SK-N-SH (cell line): ENCODE results near the gene SF3A1. TPM values are rescaled to one million over a fixed set of nuclear protein-coding genes. Genes with fewer than 3 reads are reported as not detected.

Experiments used
- CTCF ChIA-PET: fragments of 300-600, 350-600 bp; formaldehyde crosslinking; extraction: SDS; loops from one replicate; lab custom pipeline; 2021; lab: Yijun Ruan, JAX
- POLR2A ChIA-PET: fragments of 350-600 bp; sonication (Branson Sonifier 250); formaldehyde crosslinking; extraction: SDS; loops from one replicate; lab custom pipeline; 2020; ENCODE audit warnings: antibody characterized with exemption, inconsistent platforms; lab: Yijun Ruan, JAX
- DNase-seq: peaks from one replicate; pipeline ENCODE4 v3.0.0; 2012
- H2AFZ ChIP-seq: fragments of 200-600 bp; sonication (generic); 2 replicates; pipeline ENCODE4 v1.8.1; 2016; ENCODE audit warnings: antibody characterized with exemption, mild to moderate bottlenecking, low read depth
- H3F3A ChIP-seq: fragments of 200-600 bp; sonication (generic); replicated peaks from 2 replicates; pipeline ENCODE3; 2016; ENCODE audit warnings: antibody characterized with exemption, mild to moderate bottlenecking; ENCODE audit not compliant: insufficient read depth
- H3K27ac ChIP-seq, 2 experiments: fragments of 200-500 bp in 1 of 2; fragments of 200-600 bp in 1 of 2; sonication (Bioruptor generic) in 1 of 2; sonication (generic), shearing (Covaris generic) in 1 of 2; 2 replicates each; pipeline versions ENCODE4 v1.5.1 to v1.6.1; 2014 to 2016; ENCODE audit warnings: low read depth in 2 of 2, inconsistent platforms in 1 of 2, low read length in 1 of 2, mild to moderate bottlenecking in 1 of 2, mixed read lengths in 1 of 2
- H3K27me3 ChIP-seq: fragments of 200-600 bp; sonication (generic), shearing (Covaris generic); 2 replicates; pipeline ENCODE4 v1.6.1; 2016; ENCODE audit warnings: mixed run types; ENCODE audit not compliant: insufficient read depth
- H3K36me3 ChIP-seq, 2 experiments: fragments of 200-500 bp in 1 of 2; fragments of 200-600 bp in 1 of 2; sonication (Bioruptor generic) in 1 of 2; sonication (generic) in 1 of 2; replicated peaks in 1 of 2; 2 replicates each; pipeline versions ENCODE3 to v1.5.1; 2014 to 2016; ENCODE audit warnings: low read length in 1 of 2, mild to moderate bottlenecking in 1 of 2; ENCODE audit not compliant: insufficient read depth in 2 of 2, control insufficient read depth in 1 of 2
- H3K4me1 ChIP-seq, 2 experiments: fragments of 200-500 bp in 1 of 2; fragments of 200-600 bp in 1 of 2; sonication (Bioruptor generic) in 1 of 2; sonication (generic), shearing (Covaris generic) in 1 of 2; 2 replicates each; pipeline versions ENCODE4 v1.5.1 to v1.6.1; 2014 to 2016; ENCODE audit warnings: low read depth in 1 of 2, low read length in 1 of 2, mixed run types in 1 of 2; ENCODE audit not compliant: insufficient read depth in 2 of 2, control insufficient read depth in 1 of 2
- H3K4me2 ChIP-seq: fragments of 200-600 bp; sonication (generic), shearing (Covaris generic); 2 replicates; pipeline ENCODE4 v1.6.1; 2017; ENCODE audit warnings: mixed run types
- H3K4me3 ChIP-seq, 2 experiments: fragments of 200-500 bp in 1 of 2; fragments of 200-600 bp in 1 of 2; sonication (Bioruptor generic) in 1 of 2; sonication (generic), shearing (Covaris generic) in 1 of 2; 2 replicates each; pipeline versions ENCODE4 v1.5.1 to v1.8.1; 2014 to 2016; ENCODE audit warnings: low read depth in 2 of 2, inconsistent platforms in 1 of 2, low read length in 1 of 2, mild to moderate bottlenecking in 1 of 2, mixed read lengths in 1 of 2, moderate library complexity in 1 of 2
- H3K79me2 ChIP-seq: fragments of 200-600 bp; sonication (generic); 2 replicates; pipeline ENCODE4 v1.8.1; 2017; ENCODE audit warnings: mild to moderate bottlenecking; ENCODE audit not compliant: insufficient read depth
- H3K9ac ChIP-seq: fragments of 200-600 bp; sonication (generic); 2 replicates; pipeline ENCODE4 v1.6.1; 2017; ENCODE audit warnings: mixed run types
- H3K9me2 ChIP-seq: fragments of 200-600 bp; sonication (generic); 2 replicates; pipeline ENCODE4 v1.6.1; 2017; ENCODE audit warnings: mixed run types
- H3K9me3 ChIP-seq: fragments of 200-600 bp; sonication (generic); 2 replicates; pipeline ENCODE4 v1.6.1; 2017; ENCODE audit warnings: mixed run types, mild to moderate bottlenecking, moderate library complexity
- H4K20me1 ChIP-seq: fragments of 200-600 bp; sonication (generic); 2 replicates; pipeline ENCODE4 v1.6.1; 2017; ENCODE audit warnings: mild to moderate bottlenecking, mixed run types; ENCODE audit not compliant: insufficient read depth
- FOSL2 ChIP-seq: IDR thresholded peaks from 2 replicates; pipeline ENCODE4 v1.4.0; 2012; ENCODE audit warnings: low read depth, mild to moderate bottlenecking, moderate library complexity, borderline replicate concordance
- GABPA ChIP-seq: IDR thresholded peaks from 2 replicates; pipeline ENCODE4 v1.4.0; 2012; ENCODE audit warnings: low read depth, mild to moderate bottlenecking
- MAX ChIP-seq: IDR thresholded peaks from 2 replicates; pipeline ENCODE4 v1.4.0; 2012; ENCODE audit warnings: low read depth
- MXI1 ChIP-seq: IDR thresholded peaks from 2 replicates; pipeline ENCODE4 v1.6.1; 2012; ENCODE audit warnings: mild to moderate bottlenecking, low read depth, low read length, improper control_type of control experiment
- NRF1 ChIP-seq: IDR thresholded peaks from 2 replicates; pipeline ENCODE4 v1.6.1; 2012; ENCODE audit warnings: low read depth, mild to moderate bottlenecking, low read length
- RAD21 ChIP-seq: IDR thresholded peaks from 2 replicates; pipeline ENCODE4 v1.6.1; 2012; ENCODE audit warnings: mild to moderate bottlenecking, low read length
- RXRA ChIP-seq: IDR thresholded peaks from 2 replicates; pipeline ENCODE4 v1.4.0; 2012; ENCODE audit warnings: low read depth, mild to moderate bottlenecking, borderline replicate concordance
- TCF12 ChIP-seq: IDR thresholded peaks from 2 replicates; pipeline ENCODE4 v1.4.0; 2012
- TEAD4 ChIP-seq: IDR thresholded peaks from 2 replicates; pipeline ENCODE4 v1.4.0; 2012; ENCODE audit warnings: mild to moderate bottlenecking, borderline replicate concordance; ENCODE audit not compliant: insufficient read depth
- USF2 ChIP-seq: fragments of 150-350 bp; IDR thresholded peaks from 2 replicates; pipeline ENCODE4 v1.6.1; 2017; ENCODE audit warnings: antibody characterized with exemption, low read length, low read depth, borderline replicate concordance
- WGBS: methylation state at CpG from one replicate; pipeline ENCODE4 v1.1.6; 2017; ENCODE audit warnings: low lambda C conversion rate; 5-methylcytosine and 5-hydroxymethylcytosine counted together
- polyA plus RNA-seq, 3 experiments: library from polyadenylated mRNA; depleted of rRNA; stranded (reverse); fragments of >200 nt; gene quantifications; 2 replicates each; pipeline ENCODE4 v1.2.3, GENCODE V29; 2012

Gene SF3A1
- polyA plus RNA-seq, 1 of the 3 experiments (the other 2 are of a cell fraction), result 75.2 TPM

- TF ChIP-seq USF2, result no peak
- TF ChIP-seq TCF12, result no peak
- TF ChIP-seq RXRA, result no peak
- no peak for TF ChIP-seq MAX
- no peak for TF ChIP-seq NRF1
- Histone ChIP-seq H4K20me1 (no peaks in the 10 kb centered on the region), H3K4me2 (no peak overlapping the region), H3K9ac (no peak overlapping the region), H3K9me3 (no peaks in the 10 kb centered on the region), H3K9me2 (no peaks in the 10 kb centered on the region), H3K27ac (peak overlapping the region in 1 of 2 experiments; percentile 34; a peak in 2 of 4 replicates), H3F3A (no peaks in the 10 kb centered on the region), H3K4me3 (no peak overlapping the region), H3K4me1 (peaks cover 0 to 12% of the 10 kb centered on the region in 2 experiments; a peak in 1 of 4 replicates), H3K27me3 (no peaks in the 10 kb centered on the region), H2AFZ (no peak overlapping the region), H3K36me3 (no peaks in the 10 kb centered on the region), H3K79me2 (no peaks in the 10 kb centered on the region)
- 93% methylated on average over 8 of the region's 9 CpGs for whole genome bisulfite sequencing
- CTCF ChIA-PET, result interaction anchor here (0.9 to 1.7 kb wide), 3 partner anchors 13 to 84 kb away, joined by 3 to 6 read pairs (median 3); no protein-coding TSS in a partner anchor
- no peak for DNase-seq
- POLR2A ChIA-PET, result interaction anchor here (3.4 kb wide), 1 partner anchor 10 kb away, joined by 12 read pairs; no protein-coding TSS in a partner anchor
These were observed 14.6 kb upstream of the SF3A1 start for GRCh38 chr22:30371321-30371720.

- Histone ChIP-seq H3K9me3 (no peaks in the 10 kb centered on the region), H3K9me2 (no peaks in the 10 kb centered on the region), H2AFZ (no peak overlapping the region), H3K4me2 (no peak overlapping the region), H4K20me1 (no peaks in the 10 kb centered on the region), H3K9ac (no peak overlapping the region), H3K27me3 (no peaks in the 10 kb centered on the region), H3K4me1 (peaks cover 0 to 12% of the 10 kb centered on the region in 2 experiments; a peak in 1 of 4 replicates), H3K27ac (peak overlapping the region in 1 of 2 experiments; percentile 34; a peak in 2 of 4 replicates), H3K36me3 (no peaks in the 10 kb centered on the region), H3K4me3 (no peak overlapping the region), H3K79me2 (no peaks in the 10 kb centered on the region), H3F3A (no peaks in the 10 kb centered on the region)
- 81% methylated on average over 18 of the region's 19 CpGs for WGBS
- CTCF ChIA-PET, result interaction anchor here (0.9 to 1.2 kb wide), 3 partner anchors 12 to 83 kb away, joined by 3 read pairs; no protein-coding TSS in a partner anchor
- POLR2A ChIA-PET, result interaction anchor here (3.4 kb wide), 1 partner anchor 10 kb away, joined by 12 read pairs; no protein-coding TSS in a partner anchor
- DNase-seq, result peak; percentile 55
- TF ChIP-seq TEAD4 (no peak), TCF12 (no peak)
These were observed 14.0 kb upstream of the SF3A1 start for GRCh38 chr22:30370641-30371230.

GRCh38 chr22:30368420-30368819 is 11.7 kb upstream of the SF3A1 start:
- Histone ChIP-seq H3K9me2 (no peaks in the 10 kb centered on the region), H3K27ac (no peak overlapping the region), H3K79me2 (no peaks in the 10 kb centered on the region), H3K27me3 (no peaks in the 10 kb centered on the region), H3K4me3 (no peak overlapping the region), H3K4me1 (peaks cover 0 to 8% of the 10 kb centered on the region in 2 experiments; a peak in 1 of 4 replicates), H2AFZ (no peak overlapping the region), H4K20me1 (no peaks in the 10 kb centered on the region), H3F3A (no peaks in the 10 kb centered on the region), H3K4me2 (no peak overlapping the region), H3K9me3 (no peaks in the 10 kb centered on the region), H3K9ac (no peak overlapping the region), H3K36me3 (no peaks in the 10 kb centered on the region)
- TF ChIP-seq MXI1 (no peak), FOSL2 (no peak), GABPA (no peak), RAD21 (no peak)
- DNase-seq, result no peak
- CTCF ChIA-PET, result interaction anchor here (1.0 to 1.4 kb wide), 2 partner anchors 11 to 19 kb away, joined by 3 read pairs; partner anchors contain the start of genes CCDC157, RNF215 and SF3A1
- 90% methylated on average over 3 of the region's 9 CpGs for WGBS
- POLR2A ChIA-PET, result interaction anchor here (1.6 kb wide), 1 partner anchor 12 kb away, joined by 6 read pairs; the partner anchor contains the start of genes CCDC157 and SF3A1
